Uterus (tissue), 2 donors: ENCODE results near the gene CACNG3.

Experiments
- CTCF ChIP-seq, 4 experiments: fragments of 200-600 bp in 2 of 4; fragments of 450-650 bp in 2 of 4; sonication (generic) in 2 of 4; IDR thresholded peaks; one replicate each; pipeline ENCODE4 v1.5.1; 2016 to 2019; ENCODE audit warnings: antibody characterized with exemption in 4 of 4, mild to moderate bottlenecking in 2 of 4, moderate library complexity in 1 of 4
- POLR2A ChIP-seq, 2 donors: fragments of 450-650 bp; IDR thresholded peaks; one replicate each; pipeline ENCODE4 v1.6.1; 2016; ENCODE audit warnings: antibody characterized with exemption in 2 of 2, mild to moderate bottlenecking in 1 of 2, moderate library complexity in 1 of 2

GRCh38 chr16:24308200-24308599 lies 52.1 kb downstream of the CACNG3 start:
- TF ChIP-seq CTCF (IDR thresholded peaks at IDR 0.05) (no peak), POLR2A (IDR thresholded peaks at IDR 0.05) (no peak)
